ENCODE data around the gene HOXA5.

The HOXA5 gene

DNA sequence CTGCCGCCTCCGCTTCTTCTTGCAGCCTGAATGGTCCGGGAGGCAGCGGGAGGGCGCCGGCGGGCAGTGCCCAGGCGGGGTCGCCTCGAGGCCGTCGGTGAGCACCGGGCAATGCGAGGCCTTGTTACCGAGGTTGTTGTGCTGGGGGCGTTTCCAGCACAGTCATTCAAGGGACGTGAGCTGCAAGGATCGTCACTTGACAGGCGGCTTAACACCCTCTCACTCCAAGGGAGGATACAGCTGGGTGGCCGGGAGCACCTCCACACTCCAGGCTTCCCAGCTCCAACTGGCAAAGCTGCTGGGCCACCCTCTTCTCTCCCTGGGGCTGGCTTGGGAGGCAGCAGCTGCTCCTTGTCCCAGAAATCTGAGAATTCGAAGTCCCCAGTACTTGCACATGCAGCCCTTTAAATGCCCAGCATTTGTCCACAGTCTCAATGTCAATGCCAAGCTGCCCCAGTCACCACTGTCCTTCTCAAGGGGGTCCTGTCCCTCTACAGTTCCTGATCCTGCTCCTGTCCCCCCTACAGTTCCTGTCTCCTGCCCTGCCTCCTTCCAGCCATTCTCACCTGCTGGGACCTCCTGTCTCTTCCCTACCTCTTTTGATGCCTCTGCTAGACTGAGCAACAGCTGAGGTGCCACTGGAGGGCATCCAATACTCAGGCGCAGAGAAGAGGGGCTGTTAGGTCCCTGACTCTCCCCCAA, 46.0 kb upstream of the HOXA5 start:
- no peak overlapping the region for H3K4me3 ChIP-seq (ENCODE audit: low read depth, low read length)
- TF ChIP-seq, protein P1, sequence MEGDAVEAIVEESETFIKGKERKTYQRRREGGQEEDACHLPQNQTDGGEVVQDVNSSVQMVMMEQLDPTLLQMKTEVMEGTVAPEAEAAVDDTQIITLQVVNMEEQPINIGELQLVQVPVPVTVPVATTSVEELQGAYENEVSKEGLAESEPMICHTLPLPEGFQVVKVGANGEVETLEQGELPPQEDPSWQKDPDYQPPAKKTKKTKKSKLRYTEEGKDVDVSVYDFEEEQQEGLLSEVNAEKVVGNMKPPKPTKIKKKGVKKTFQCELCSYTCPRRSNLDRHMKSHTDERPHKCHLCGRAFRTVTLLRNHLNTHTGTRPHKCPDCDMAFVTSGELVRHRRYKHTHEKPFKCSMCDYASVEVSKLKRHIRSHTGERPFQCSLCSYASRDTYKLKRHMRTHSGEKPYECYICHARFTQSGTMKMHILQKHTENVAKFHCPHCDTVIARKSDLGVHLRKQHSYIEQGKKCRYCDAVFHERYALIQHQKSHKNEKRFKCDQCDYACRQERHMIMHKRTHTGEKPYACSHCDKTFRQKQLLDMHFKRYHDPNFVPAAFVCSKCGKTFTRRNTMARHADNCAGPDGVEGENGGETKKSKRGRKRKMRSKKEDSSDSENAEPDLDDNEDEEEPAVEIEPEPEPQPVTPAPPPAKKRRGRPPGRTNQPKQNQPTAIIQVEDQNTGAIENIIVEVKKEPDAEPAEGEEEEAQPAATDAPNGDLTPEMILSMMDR (IDR thresholded peaks at IDR 0.05; ENCODE audit: low read depth, low read length) = no peak

DNA sequence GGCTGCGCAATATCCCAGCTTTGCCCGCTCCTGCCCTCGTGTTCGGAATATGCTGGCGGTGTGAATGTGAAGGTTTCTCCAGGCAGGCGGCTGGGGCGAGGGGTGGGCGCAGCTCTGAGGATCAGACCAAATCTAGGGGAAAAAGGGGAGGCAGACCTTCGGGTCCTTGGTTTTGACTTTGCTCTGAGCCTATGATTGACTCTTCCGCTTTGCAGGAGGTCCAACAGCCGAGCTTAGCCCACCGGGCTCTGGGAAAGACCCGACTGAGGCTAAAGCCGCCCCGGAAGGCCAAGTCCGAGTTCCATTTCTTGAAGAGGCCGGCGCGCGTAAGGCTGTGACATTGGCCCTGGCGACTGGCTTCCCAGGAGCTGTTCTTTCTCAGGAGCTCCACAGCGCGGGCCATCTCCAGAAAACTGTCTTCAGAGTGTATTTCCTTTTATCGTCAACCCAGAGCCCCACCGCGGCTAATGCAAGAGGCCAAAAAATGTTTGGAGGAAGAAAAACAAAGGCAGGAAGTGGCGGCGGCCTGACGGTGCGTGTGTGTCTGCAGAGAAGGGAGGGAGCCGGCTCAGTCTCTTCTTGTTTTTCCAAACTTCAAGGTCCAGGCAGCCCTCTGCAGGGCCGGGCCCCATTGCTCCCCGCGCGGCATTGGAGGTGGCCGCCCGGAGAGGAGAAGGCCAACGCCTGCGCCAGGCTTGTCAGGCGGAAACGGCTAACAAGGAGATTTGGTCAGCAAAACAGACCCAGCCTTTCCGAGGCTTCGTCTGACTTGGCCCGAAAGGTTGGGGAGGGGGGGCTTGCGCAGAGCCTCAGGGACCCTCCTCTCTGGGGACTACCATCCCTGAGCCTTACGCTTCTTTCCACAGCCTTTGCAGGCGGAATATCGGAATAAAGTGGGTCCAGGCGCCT, 45.2 kb upstream of the HOXA5 start:
- TF ChIP-seq, protein P1 (IDR thresholded peaks at IDR 0.05; ENCODE audit: low read depth, low read length) = no peak
- no peak overlapping the region for H3K4me3 ChIP-seq (ENCODE audit: low read depth, low read length)

- no peak overlapping the region for H3K4me3 ChIP-seq (ENCODE audit: low read depth, low read length)
- TF ChIP-seq, protein P1 (IDR thresholded peaks at IDR 0.05; ENCODE audit: low read depth, low read length) = no peak
These were observed 44.2 kb upstream of the HOXA5 start for GRCh38 chr7:27187475-27188385.

GRCh38 chr7:27186668-27187474, 43.4 kb upstream of the HOXA5 start:
- TF ChIP-seq, protein P1 (IDR thresholded peaks at IDR 0.05; ENCODE audit: low read depth, low read length) = no peak
- H3K4me3 ChIP-seq (ENCODE audit: low read depth, low read length) = no peak overlapping the region

- no peak overlapping the region for H3K4me3 ChIP-seq (ENCODE audit: low read depth, low read length)
- TF ChIP-seq, protein P1 (IDR thresholded peaks at IDR 0.05; ENCODE audit: low read depth, low read length) = no peak
These were observed 42.6 kb upstream of the HOXA5 start for GRCh38 chr7:27185854-27186667.

All from WI38 (cell line).